Measurements from ENCODE around the gene MAP6D1. TPM values are rescaled to one million over a fixed set of nuclear protein-coding genes. Genes with fewer than 3 reads are reported as not detected.

Gene MAP6D1
- total RNA-seq, 1 experiment from 2014 or later, result 5.9 TPM

GRCh38 chr3:183818041-183818620 is 7.2 kb downstream of the MAP6D1 start:
- Histone ChIP-seq H3K36me3 (ENCODE audit: insufficient read depth, low read length, poor library complexity, severe bottlenecking) (no peaks in the 10 kb centered on the region), H3K27me3 (replicated peaks; ENCODE audit: insufficient read depth, low read depth, low read length, poor library complexity) (no peaks in the 10 kb centered on the region), H3K9me3 (ENCODE audit: low read depth, low read length, poor library complexity, severe bottlenecking) (no peaks in the 10 kb centered on the region), H3K4me1 (ENCODE audit: insufficient read depth, low read length, poor library complexity, severe bottlenecking) (no peaks in the 10 kb centered on the region), H3K27ac (ENCODE audit: low read depth, low read length, poor library complexity, severe bottlenecking) (no peak overlapping the region), H3K4me3 (ENCODE audit: low read depth, low read length, poor library complexity, severe bottlenecking) (no peak overlapping the region)
- intact Hi-C loops (cut with micrococcal nuclease; ENCODE audit: unreplicated experiment), result no loop called here
- ChIA-PET CTCF (no interaction called here), POLR2A (ENCODE audit: low non-redundant PET) (no interaction called here)
- BruUV-seq (replicated peaks), result no TSS peak
- no peak for TF ChIP-seq CTCF (conservative IDR thresholded peaks at IDR 0.05; ENCODE audit: low read depth, low read length)
- no peak for TF ChIP-seq EZH2 (IDR thresholded peaks at IDR 0.05; ENCODE audit: borderline replicate concordance, low read depth, low read length, poor library complexity, severe bottlenecking)
- DNase-seq (ENCODE audit: low spot score), result no peak

GRCh38 chr3:183817639-183818038 is 7.7 kb downstream of the MAP6D1 start:
- intact Hi-C loops (cut with micrococcal nuclease; ENCODE audit: unreplicated experiment), result no loop called here
- no peaks in the 10 kb centered on the region for H3K27me3 ChIP-seq (replicated peaks; ENCODE audit: insufficient read depth, low read depth, low read length, poor library complexity)
- H3K4me3 ChIP-seq (ENCODE audit: low read depth, low read length, poor library complexity, severe bottlenecking), result no peak overlapping the region
- no peak overlapping the region for H3K27ac ChIP-seq (ENCODE audit: low read depth, low read length, poor library complexity, severe bottlenecking)
- no peaks in the 10 kb centered on the region for H3K9me3 ChIP-seq (ENCODE audit: low read depth, low read length, poor library complexity, severe bottlenecking)
- no TSS peak for BruUV-seq (replicated peaks)
- ChIA-PET CTCF (no interaction called here), POLR2A (ENCODE audit: low non-redundant PET) (no interaction called here)
- peaks cover 2% of the 10 kb centered on the region for H3K36me3 ChIP-seq (ENCODE audit: insufficient read depth, low read length, poor library complexity, severe bottlenecking)
- no peak for DNase-seq (ENCODE audit: low spot score)
- TF ChIP-seq CTCF (conservative IDR thresholded peaks at IDR 0.05; ENCODE audit: low read depth, low read length), result no peak
- no peak for TF ChIP-seq EZH2 (IDR thresholded peaks at IDR 0.05; ENCODE audit: borderline replicate concordance, low read depth, low read length, poor library complexity, severe bottlenecking)
- no peaks in the 10 kb centered on the region for H3K4me1 ChIP-seq (ENCODE audit: insufficient read depth, low read length, poor library complexity, severe bottlenecking)

GRCh38 chr3:183816681-183817510 is 8.5 kb downstream of the MAP6D1 start:
- Histone ChIP-seq H3K4me3 (ENCODE audit: low read depth, low read length, poor library complexity, severe bottlenecking) (no peak overlapping the region), H3K27me3 (replicated peaks; ENCODE audit: insufficient read depth, low read depth, low read length, poor library complexity) (no peaks in the 10 kb centered on the region), H3K36me3 (ENCODE audit: insufficient read depth, low read length, poor library complexity, severe bottlenecking) (peaks cover 4% of the 10 kb centered on the region), H3K27ac (ENCODE audit: low read depth, low read length, poor library complexity, severe bottlenecking) (no peak overlapping the region), H3K9me3 (ENCODE audit: low read depth, low read length, poor library complexity, severe bottlenecking) (no peaks in the 10 kb centered on the region), H3K4me1 (ENCODE audit: insufficient read depth, low read length, poor library complexity, severe bottlenecking) (no peaks in the 10 kb centered on the region)
- CTCF ChIA-PET, result no interaction called here
- DNase-seq (ENCODE audit: low spot score), result no peak
- POLR2A ChIA-PET (ENCODE audit: low non-redundant PET), result no interaction called here
- BruUV-seq (replicated peaks), result no TSS peak
- intact Hi-C loops (cut with micrococcal nuclease; ENCODE audit: unreplicated experiment), result no loop called here
- TF ChIP-seq CTCF (conservative IDR thresholded peaks at IDR 0.05; ENCODE audit: low read depth, low read length) (no peak), EZH2 (IDR thresholded peaks at IDR 0.05; ENCODE audit: borderline replicate concordance, low read depth, low read length, poor library complexity, severe bottlenecking) (no peak)

Data from A673 (cell line).